Measurements from ENCODE around the gene ZC2HC1C. TPM values are rescaled to one million over a fixed set of nuclear protein-coding genes. Genes with fewer than 3 reads are reported as not detected.
A peak's percentile ranks its signal among the peaks of the same experiment; 100 is the strongest.

ZC2HC1C gene
- polyA plus RNA-seq, 1 donor from 2014 or later, result 3.9 TPM

GRCh38 chr14:75088566-75089373 is 19.3 kb downstream of the ZC2HC1C start:
- no peak overlapping the region for H3K4me2 ChIP-seq (ENCODE audit: low read length)
- H2AFZ ChIP-seq (ENCODE audit: low read depth, low read length), result no peak overlapping the region
- H3K27ac ChIP-seq (ENCODE audit: low read length), result no peak overlapping the region
- H3K9ac ChIP-seq (ENCODE audit: low read length), result no peak overlapping the region
- H3K27me3 ChIP-seq (ENCODE audit: insufficient read depth, low read depth, low read length), result no peaks in the 10 kb centered on the region
- no peak overlapping the region for H3K4me3 ChIP-seq (ENCODE audit: low read length)
- H3K9me3 ChIP-seq (ENCODE audit: low read length), result no peaks in the 10 kb centered on the region
- H3F3A ChIP-seq (ENCODE audit: insufficient read depth, low read length, poor library complexity, severe bottlenecking), result no peaks in the 10 kb centered on the region
- TF ChIP-seq TAF1 (IDR thresholded peaks at IDR 0.05; ENCODE audit: low read depth) (no peak), MXI1 (conservative IDR thresholded peaks at IDR 0.05; ENCODE audit: poor library complexity, severe bottlenecking) (no peak), EP300 (conservative IDR thresholded peaks at IDR 0.05; ENCODE audit: poor library complexity, severe bottlenecking) (no peak), REST (IDR thresholded peaks at IDR 0.05; ENCODE audit: borderline replicate concordance) (no peak), POLR2AphosphoS5 (IDR thresholded peaks at IDR 0.05) (no peak), RAD21 (conservative IDR thresholded peaks at IDR 0.05) (peak; percentile 95), SMC3 (conservative IDR thresholded peaks at IDR 0.05; ENCODE audit: poor library complexity) (peak; percentile 86), EZH2 (IDR thresholded peaks at IDR 0.05; ENCODE audit: borderline replicate concordance, insufficient read depth, low read length, poor library complexity, severe bottlenecking) (no peak), CTCF (IDR thresholded peaks at IDR 0.05; ENCODE audit: poor library complexity, severe bottlenecking) (peak; percentile 95)
- H3K36me3 ChIP-seq (ENCODE audit: insufficient read depth, low read length), result no peaks in the 10 kb centered on the region
- no peaks in the 10 kb centered on the region for H4K20me1 ChIP-seq (ENCODE audit: insufficient read depth)
- H3K9me2 ChIP-seq (ENCODE audit: insufficient read depth, low read length), result no peaks in the 10 kb centered on the region
- no peaks in the 10 kb centered on the region for H3K79me2 ChIP-seq (replicated peaks; ENCODE audit: insufficient read depth, low read length)

- no peaks in the 10 kb centered on the region for H3K79me2 ChIP-seq (replicated peaks; ENCODE audit: insufficient read depth, low read length)
- H3K4me3 ChIP-seq (ENCODE audit: low read length), result no peak overlapping the region
- no peaks in the 10 kb centered on the region for H3K9me2 ChIP-seq (ENCODE audit: insufficient read depth, low read length)
- H3F3A ChIP-seq (ENCODE audit: insufficient read depth, low read length, poor library complexity, severe bottlenecking), result no peaks in the 10 kb centered on the region
- no peaks in the 10 kb centered on the region for H3K36me3 ChIP-seq (ENCODE audit: insufficient read depth, low read length)
- H3K27ac ChIP-seq (ENCODE audit: low read length), result no peak overlapping the region
- H3K9ac ChIP-seq (ENCODE audit: low read length), result no peak overlapping the region
- H4K20me1 ChIP-seq (ENCODE audit: insufficient read depth), result no peaks in the 10 kb centered on the region
- H3K4me2 ChIP-seq (ENCODE audit: low read length), result no peak overlapping the region
- H3K27me3 ChIP-seq (ENCODE audit: insufficient read depth, low read depth, low read length), result no peaks in the 10 kb centered on the region
- H3K9me3 ChIP-seq (ENCODE audit: low read length), result no peaks in the 10 kb centered on the region
- no peak for TF ChIP-seq SMC3 (conservative IDR thresholded peaks at IDR 0.05; ENCODE audit: poor library complexity)
- TF ChIP-seq MXI1 (conservative IDR thresholded peaks at IDR 0.05; ENCODE audit: poor library complexity, severe bottlenecking), result no peak
- TF ChIP-seq TAF1 (IDR thresholded peaks at IDR 0.05; ENCODE audit: low read depth), result no peak
- TF ChIP-seq EP300 (conservative IDR thresholded peaks at IDR 0.05; ENCODE audit: poor library complexity, severe bottlenecking), result no peak
- no peak for TF ChIP-seq RAD21 (conservative IDR thresholded peaks at IDR 0.05)
- no peak for TF ChIP-seq EZH2 (IDR thresholded peaks at IDR 0.05; ENCODE audit: borderline replicate concordance, insufficient read depth, low read length, poor library complexity, severe bottlenecking)
- no peak for TF ChIP-seq REST (IDR thresholded peaks at IDR 0.05; ENCODE audit: borderline replicate concordance)
- no peak for TF ChIP-seq POLR2AphosphoS5 (IDR thresholded peaks at IDR 0.05)
- no peak for TF ChIP-seq CTCF (IDR thresholded peaks at IDR 0.05; ENCODE audit: poor library complexity, severe bottlenecking)
- H2AFZ ChIP-seq (ENCODE audit: low read depth, low read length), result no peak overlapping the region
These were observed 20.9 kb downstream of the ZC2HC1C start for GRCh38 chr14:75090353-75090752.
